ENCODE measurements around the gene HBA1. TPM values are rescaled to one million over a fixed set of nuclear protein-coding genes. Genes with fewer than 3 reads are reported as not detected.

The HBA1 gene
- total and polyA plus RNA-seq, 9 of the 15 experiments (the other 6 are each of a cell fraction or from before 2014, with no cell fraction given), result 128 to 2,388 (median 380) TPM

- TF ChIP-seq TAF1 (IDR thresholded peaks at IDR 0.05; ENCODE audit: control insufficient read depth, extremely low read depth, insufficient read depth, low read length, severe bottlenecking) (no peak), FOSL1 (tag; conservative IDR thresholded peaks at IDR 0.05) (0 out of 2 replicates have a peak, but pooled peaks have one; percentile 24), ATF3 (IDR thresholded peaks at IDR 0.05) (peak; percentile 48; the same call in 1 of the 2 replicates), ATF3 (CRISPR knock-in tag; conservative IDR thresholded peaks at IDR 0.05) (no peak), ZBTB33 (CRISPR knock-in tag; IDR thresholded peaks at IDR 0.05) (peak; percentile 51; the same call in 1 of the 2 replicates)
- BruUV-seq (replicated peaks), result no TSS peak
- intact Hi-C loops (cut with micrococcal nuclease) (loop anchor here (2.0 kb wide), 1 partner anchor 36 kb away; no protein-coding TSS in a partner anchor), in situ Hi-C loops (cut with MboI) (no loop called here)
- Histone ChIP-seq H3K4me3 (peak overlapping the region; percentile 55; the same call in 1 of the 2 replicates), H3K36me3 (ENCODE audit: control insufficient read depth, insufficient read depth, low read length) (peaks cover 24% of the 10 kb centered on the region), H3K27ac (ENCODE audit: extremely low read depth, low read depth, low read length) (peak overlapping the region; percentile 57; the same call in 1 of the 3 replicates), H3K4me1 (replicated peaks in 1 of 2; ENCODE audit: control insufficient read depth in 2 of 2, insufficient read depth in 2 of 2, low read length in 2 of 2) (peaks cover 30 to 59% of the 10 kb centered on the region in 2 experiments; a peak in 4 of 5 replicates), H4K20me1 (replicated peaks; ENCODE audit: control insufficient read depth, insufficient read depth, low read length) (0 out of 2 replicates have a peak, but pooled peaks cover 3% of the 10 kb centered on the region), H3K27me3 (ENCODE audit: control insufficient read depth in 2 of 2, insufficient read depth in 2 of 2, low read length in 2 of 2) (no peaks in the 10 kb centered on the region), H3K9me3 (replicated peaks; ENCODE audit: control insufficient read depth, insufficient read depth, low read depth, low read length) (no peaks in the 10 kb centered on the region), H3K4me2 (ENCODE audit: insufficient read depth, low read length) (peak overlapping the region; percentile 80), H2AFZ (ENCODE audit: low read depth, low read length) (no peak overlapping the region), H3K9me1 (ENCODE audit: control insufficient read depth, insufficient read depth, low read length) (peaks cover 3% of the 10 kb centered on the region), H3K79me2 (ENCODE audit: control insufficient read depth, insufficient read depth, low read length) (peaks cover 47% of the 10 kb centered on the region), H3K9ac (ENCODE audit: insufficient read depth in 1 of 2, low read depth in 2 of 2, low read length in 2 of 2) (0 out of 4 replicates have a peak overlapping the region, but pooled peaks of 1 of the 2 experiments have one; percentile 63)
- CTCF ChIA-PET (ENCODE audit: low intra/inter-chr PET ratio), result interaction anchor here (4.5 kb wide), 1 partner anchor 82 kb away, joined by 27 read pairs; no protein-coding TSS in a partner anchor
- ATAC-seq, result no peak
- POLR2A ChIA-PET, result interaction anchor here (1.0 to 1.8 kb wide), 3 partner anchors 21 to 113 kb away, joined by 3 to 8 read pairs (median 7); no protein-coding TSS in a partner anchor
- 89% methylated on average over 11 of the region's 11 CpGs for WGBS (ENCODE audit: insufficient coverage, low coverage, missing lambda C conversion rate)
- DNase-seq (ENCODE audit: extremely low read depth in 1 of 4, low spot score in 3 of 4), result no peak
- FAIRE-seq, result no peak
Measured at GRCh38 chr16:178668-179015, 2.2 kb downstream of the HBA1 start.
